ENCODE data around the gene DPYSL5. TPM values are rescaled to one million over a fixed set of nuclear protein-coding genes. Genes with fewer than 3 reads are reported as not detected.

DPYSL5 gene
- total and polyA plus RNA-seq, 2 donors (not counting 3 experiments of a cell fraction or from before 2014, with no cell fraction given): not detected

GRCh38 chr2:26904839-26905238 is 56.9 kb downstream of the DPYSL5 start:
- ChIA-PET CTCF (no interaction called here), POLR2A (no interaction called here)
- no TSS peak for BruUV-seq (replicated peaks)
- no peak for TF ChIP-seq FOS (IDR thresholded peaks at IDR 0.05; ENCODE audit: borderline replicate concordance, insufficient read depth, low read length)
- TF ChIP-seq POLR2A (IDR thresholded peaks at IDR 0.05; ENCODE audit: low read depth, low read length): no peak
- no peak for TF ChIP-seq POLR2AphosphoS5 (IDR thresholded peaks at IDR 0.05; ENCODE audit: insufficient read depth, low read depth, low read length)
- FAIRE-seq (no peak), DNase-seq (ENCODE audit: low read depth, low spot score) (no peak)
- Histone ChIP-seq H3K4me3 (replicated peaks in 1 of 3; ENCODE audit: insufficient read depth in 1 of 3, low read depth in 1 of 3, low read length in 3 of 3) (no peak overlapping the region), H3K9ac (replicated peaks; ENCODE audit: extremely low read depth, insufficient read depth, low read length) (no peak overlapping the region), H3K9me1 (replicated peaks; ENCODE audit: control insufficient read depth, extremely low read depth, insufficient read depth, low read length) (no peaks in the 10 kb centered on the region), H3K27me3 (ENCODE audit: control insufficient read depth in 2 of 2, insufficient read depth in 2 of 2, low read length in 2 of 2) (peaks cover 8 to 9% of the 10 kb centered on the region in 2 experiments), H3K27ac (ENCODE audit: insufficient read depth, low read depth, low read length) (no peak overlapping the region), H3K36me3 (ENCODE audit: control insufficient read depth in 2 of 2, extremely low read depth in 1 of 2, insufficient read depth in 2 of 2, low read length in 2 of 2) (no peaks in the 10 kb centered on the region), H3K4me1 (ENCODE audit: control insufficient read depth, extremely low read depth, insufficient read depth, low read length) (no peaks in the 10 kb centered on the region), H3K79me2 (ENCODE audit: control insufficient read depth, insufficient read depth, low read length) (no peaks in the 10 kb centered on the region), H4K20me1 (replicated peaks; ENCODE audit: control insufficient read depth, extremely low read depth, insufficient read depth, low read length) (no peaks in the 10 kb centered on the region), H3K4me2 (ENCODE audit: insufficient read depth, low read length) (no peak overlapping the region), H3K9me3 (replicated peaks; ENCODE audit: control insufficient read depth, insufficient read depth, low read length) (no peaks in the 10 kb centered on the region), H2AFZ (ENCODE audit: low read depth, low read length) (no peak overlapping the region)
- dilution Hi-C loops (cut with MboI; ENCODE audit: extremely low pct_ligation_motif_present, low sequenced_read_pairs): no loop called here
- intact Hi-C loops (cut with micrococcal nuclease): loop anchor here (10.0 kb wide), 1 partner anchor 1250 kb away; no protein-coding TSS in a partner anchor

- POLR2A ChIA-PET: no interaction called here
- Histone ChIP-seq H2AFZ (ENCODE audit: low read depth, low read length) (no peak overlapping the region), H3K79me2 (ENCODE audit: control insufficient read depth, insufficient read depth, low read length) (no peaks in the 10 kb centered on the region), H3K36me3 (ENCODE audit: control insufficient read depth in 2 of 2, extremely low read depth in 1 of 2, insufficient read depth in 2 of 2, low read length in 2 of 2) (no peaks in the 10 kb centered on the region), H3K9me1 (replicated peaks; ENCODE audit: control insufficient read depth, extremely low read depth, insufficient read depth, low read length) (no peaks in the 10 kb centered on the region), H3K4me3 (replicated peaks in 1 of 3; ENCODE audit: insufficient read depth in 1 of 3, low read depth in 1 of 3, low read length in 3 of 3) (no peak overlapping the region), H3K27ac (ENCODE audit: insufficient read depth, low read depth, low read length) (no peak overlapping the region), H3K4me1 (ENCODE audit: control insufficient read depth, extremely low read depth, insufficient read depth, low read length) (no peaks in the 10 kb centered on the region), H3K27me3 (ENCODE audit: control insufficient read depth in 2 of 2, insufficient read depth in 2 of 2, low read length in 2 of 2) (peaks cover 10 to 13% of the 10 kb centered on the region in 2 experiments), H3K9me3 (replicated peaks; ENCODE audit: control insufficient read depth, insufficient read depth, low read length) (no peaks in the 10 kb centered on the region), H3K9ac (replicated peaks; ENCODE audit: extremely low read depth, insufficient read depth, low read length) (no peak overlapping the region), H4K20me1 (replicated peaks; ENCODE audit: control insufficient read depth, extremely low read depth, insufficient read depth, low read length) (no peaks in the 10 kb centered on the region), H3K4me2 (ENCODE audit: insufficient read depth, low read length) (no peak overlapping the region)
- TF ChIP-seq JUN (IDR thresholded peaks at IDR 0.05; ENCODE audit: borderline replicate concordance, insufficient read depth, insufficient read length, low read depth): no peak
- TF ChIP-seq CTCF (IDR thresholded peaks at IDR 0.05; ENCODE audit: extremely low read depth in 1 of 2, insufficient read depth in 1 of 2, low read depth in 1 of 2, low read length in 2 of 2): no peak
- no peak for TF ChIP-seq MYC (IDR thresholded peaks at IDR 0.05; ENCODE audit: low read depth, low read length)
- no peak for TF ChIP-seq GATA2 (IDR thresholded peaks at IDR 0.05; ENCODE audit: insufficient read depth, insufficient read length, low read depth, low read length)
- TF ChIP-seq EZH2 (IDR thresholded peaks at IDR 0.05; ENCODE audit: borderline replicate concordance, low read depth, low read length, severe bottlenecking): no peak
- TF ChIP-seq POLR2AphosphoS5 (IDR thresholded peaks at IDR 0.05; ENCODE audit: insufficient read depth, low read depth, low read length): no peak
- no peak for TF ChIP-seq MAX (IDR thresholded peaks at IDR 0.05; ENCODE audit: insufficient read depth, insufficient read length)
- no peak for TF ChIP-seq POLR2A (IDR thresholded peaks at IDR 0.05; ENCODE audit: low read depth, low read length)
- TF ChIP-seq FOS (IDR thresholded peaks at IDR 0.05; ENCODE audit: borderline replicate concordance, insufficient read depth, low read length): no peak
- intact Hi-C loops (cut with micrococcal nuclease): loop anchor here (10.0 kb wide), 1 partner anchor 1249 kb away; no protein-coding TSS in a partner anchor
- CTCF ChIA-PET: interaction anchor here (4.3 kb wide), 1 partner anchor 17 kb away, joined by 22 read pairs; no protein-coding TSS in a partner anchor
- BruUV-seq (replicated peaks): no TSS peak
- DNase-seq (ENCODE audit: low read depth, low spot score): no peak
- dilution Hi-C loops (cut with MboI; ENCODE audit: extremely low pct_ligation_motif_present, low sequenced_read_pairs): no loop called here
- no peak for FAIRE-seq
Observed at GRCh38 chr2:26905341-26906198, 57.6 kb downstream of the DPYSL5 start.
